ENCODE measurements around the gene ELL.

The ELL gene

DNA sequence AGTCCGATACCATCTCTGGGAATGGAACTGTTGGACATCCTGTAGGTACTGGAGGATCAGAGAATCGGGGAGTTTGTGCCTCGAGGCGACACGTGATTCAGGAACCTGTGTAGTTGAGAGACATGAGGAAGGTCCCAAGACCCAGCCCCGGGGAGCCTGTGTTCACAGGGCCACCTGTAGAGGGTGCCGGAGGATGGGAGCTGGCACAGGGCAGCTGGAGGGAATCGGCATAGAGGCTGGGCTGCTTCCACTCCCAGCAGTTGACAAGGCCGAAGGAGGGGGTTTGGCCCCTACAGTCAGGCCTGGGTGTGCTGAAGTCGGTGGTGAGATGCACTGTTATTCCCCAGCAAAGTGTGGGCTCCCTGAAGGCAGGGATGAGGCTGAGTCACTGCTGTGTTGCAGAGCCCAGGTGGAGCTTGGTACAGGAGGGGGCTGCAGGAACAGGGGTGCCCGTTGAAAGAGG is 81.4 kb downstream of the ELL start:
- H3K4me3 ChIP-seq (ENCODE audit: low read length) = no peak overlapping the region
- no peak for DNase-seq (ENCODE audit: low read depth, low spot score)

DNA sequence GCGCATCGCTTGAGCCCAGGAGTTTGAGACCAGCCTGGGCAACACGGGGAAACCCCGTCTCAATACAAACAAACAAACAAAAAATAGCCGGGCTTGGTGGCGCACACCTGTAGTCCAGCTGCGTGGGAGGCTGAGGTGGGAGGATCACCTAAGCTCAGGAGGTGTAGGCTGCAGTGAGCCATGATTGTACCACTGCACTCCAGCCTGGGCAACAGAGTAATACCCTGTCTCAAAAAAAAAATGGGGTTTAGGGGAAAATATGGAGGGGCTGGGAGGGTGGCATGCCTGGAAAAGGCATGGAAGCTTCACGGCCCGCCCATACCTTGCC is 82.0 kb downstream of the ELL start:
- no peak overlapping the region for H3K4me3 ChIP-seq (ENCODE audit: low read length)
- no peak for DNase-seq (ENCODE audit: low read depth, low spot score)

DNA sequence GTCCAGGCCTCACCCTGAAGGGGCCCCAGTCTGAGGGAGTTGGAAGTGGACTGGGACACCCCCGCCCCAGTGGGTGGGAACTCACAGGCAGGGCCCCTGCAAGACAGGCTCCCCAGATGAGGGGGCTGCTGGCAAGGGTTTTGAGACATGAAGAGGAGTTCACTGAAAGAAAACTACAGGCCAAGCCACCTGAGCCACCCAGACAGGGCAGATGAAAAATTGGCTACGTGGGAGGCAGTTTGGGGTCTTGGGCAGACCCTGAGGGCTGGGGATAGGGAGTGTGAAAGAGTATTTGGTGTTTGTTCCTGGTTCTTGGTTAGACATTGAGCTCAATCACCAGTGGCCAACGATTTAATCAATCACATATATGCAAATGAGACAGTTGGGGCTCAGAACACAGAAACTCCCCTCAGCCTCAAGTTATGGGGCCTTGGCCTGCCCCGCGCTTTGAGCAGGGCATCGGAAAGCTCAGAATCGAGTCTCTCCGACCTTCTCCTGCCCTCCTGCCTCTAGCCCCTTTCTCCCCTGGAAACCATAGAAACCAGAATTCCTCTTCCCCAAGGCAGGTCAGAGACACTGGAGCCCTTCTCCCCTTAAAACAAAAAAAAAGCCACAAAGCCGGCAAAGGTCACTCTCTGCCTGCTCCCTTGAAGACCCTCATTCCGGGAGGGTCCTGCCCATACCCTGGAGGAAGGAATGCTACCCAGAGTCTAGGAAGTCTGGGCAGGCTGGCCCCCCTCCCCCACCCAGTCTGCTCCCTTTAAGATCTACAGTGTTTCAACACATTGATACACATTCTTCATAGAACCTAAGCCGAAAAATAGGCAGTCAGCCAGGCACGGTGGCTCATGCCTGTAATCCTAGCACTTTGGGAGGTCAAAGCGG is 82.6 kb downstream of the ELL start:
- H3K4me3 ChIP-seq (ENCODE audit: low read length) = no peak overlapping the region
- no peak for DNase-seq (ENCODE audit: low read depth, low spot score)

DNA sequence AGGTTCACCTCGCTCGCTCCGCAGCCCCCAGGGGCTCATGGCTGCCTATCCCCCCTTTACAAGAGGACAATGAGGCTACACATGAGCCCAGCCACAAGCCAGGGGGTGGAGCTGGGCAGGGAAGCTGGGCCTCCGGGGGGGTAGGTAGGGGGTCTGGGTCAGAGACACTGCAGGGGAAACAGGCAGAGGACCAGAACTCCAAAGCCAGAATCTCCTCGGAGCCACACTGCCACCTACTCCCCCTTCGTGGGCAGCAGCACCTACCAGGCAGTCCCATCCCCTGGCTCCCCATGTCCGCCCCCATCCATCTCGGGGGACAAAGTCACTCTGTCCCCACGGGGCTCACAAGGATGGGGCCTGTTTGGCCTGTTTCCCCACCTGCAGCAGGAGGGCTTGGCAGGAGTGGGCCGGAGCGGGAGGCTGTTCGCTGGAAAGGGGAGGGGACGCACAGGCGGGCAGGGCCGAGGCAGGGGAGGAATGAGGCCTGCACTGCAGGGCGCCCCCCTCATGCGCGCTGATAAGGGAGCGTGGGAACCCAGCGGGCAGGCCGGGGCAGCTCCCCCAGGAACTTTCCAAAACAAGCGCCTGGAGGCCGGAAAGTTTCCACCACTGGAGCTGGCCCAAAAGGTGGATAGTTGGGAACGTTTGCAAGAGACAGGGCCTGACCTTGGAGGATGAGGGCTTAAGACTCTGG is 83.4 kb downstream of the ELL start:
- DNase-seq (ENCODE audit: low read depth, low spot score) = no peak
- no peak overlapping the region for H3K4me3 ChIP-seq (ENCODE audit: low read length)

DNA sequence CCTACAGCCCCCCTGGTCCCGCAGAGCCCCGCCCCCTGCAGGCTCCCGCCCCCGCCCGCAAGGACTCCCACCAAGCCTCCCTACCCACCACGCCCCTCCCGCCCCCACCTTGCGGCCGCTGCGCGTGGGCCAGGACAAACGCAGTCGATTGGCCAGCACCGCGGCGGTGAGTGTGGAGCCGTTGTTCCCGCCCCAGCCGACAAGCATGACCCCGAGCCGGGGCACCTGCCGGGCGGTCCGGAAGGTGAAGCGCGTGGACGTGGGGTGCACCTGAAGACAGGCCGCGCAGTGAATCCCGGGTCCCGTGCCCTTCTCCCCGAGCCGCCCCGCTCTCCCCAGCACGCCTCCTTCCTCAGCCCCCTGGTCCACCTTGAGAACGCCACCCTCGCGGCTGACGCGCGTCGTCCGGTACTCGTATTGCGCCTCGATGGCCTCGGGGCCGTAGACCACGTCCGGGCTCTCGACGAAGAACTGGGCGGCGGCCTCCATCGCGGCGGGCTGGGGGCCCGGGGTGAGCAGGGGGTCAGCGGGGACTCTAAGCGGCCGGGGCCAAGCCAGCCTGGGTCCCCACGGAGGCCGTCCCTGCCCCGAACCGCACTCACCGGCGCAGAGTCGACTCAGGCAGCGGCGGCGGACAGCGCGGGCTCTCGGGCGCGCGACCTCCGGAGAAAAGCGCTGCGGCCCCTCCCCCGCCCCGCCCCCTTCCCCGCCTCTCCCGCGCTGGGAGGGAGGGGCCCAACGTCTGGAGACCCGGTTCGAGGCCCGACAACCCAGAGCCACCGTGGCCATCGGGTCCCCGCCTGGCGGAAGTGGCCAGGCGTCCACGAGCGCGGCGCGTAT is 84.2 kb downstream of the ELL start, which contains the start of gene ISYNA1:
Gene ISYNA1, minus strand, starts transcription at position 643 of the 840 bp plus-strand sequence. Its CDS starts 154 bp downstream, at position 489.
- peak within 1 kb of the TSS; percentile 54 for H3K4me3 ChIP-seq (ENCODE audit: low read length)
- DNase-seq (ENCODE audit: low read depth, low spot score) = no peak

DNA sequence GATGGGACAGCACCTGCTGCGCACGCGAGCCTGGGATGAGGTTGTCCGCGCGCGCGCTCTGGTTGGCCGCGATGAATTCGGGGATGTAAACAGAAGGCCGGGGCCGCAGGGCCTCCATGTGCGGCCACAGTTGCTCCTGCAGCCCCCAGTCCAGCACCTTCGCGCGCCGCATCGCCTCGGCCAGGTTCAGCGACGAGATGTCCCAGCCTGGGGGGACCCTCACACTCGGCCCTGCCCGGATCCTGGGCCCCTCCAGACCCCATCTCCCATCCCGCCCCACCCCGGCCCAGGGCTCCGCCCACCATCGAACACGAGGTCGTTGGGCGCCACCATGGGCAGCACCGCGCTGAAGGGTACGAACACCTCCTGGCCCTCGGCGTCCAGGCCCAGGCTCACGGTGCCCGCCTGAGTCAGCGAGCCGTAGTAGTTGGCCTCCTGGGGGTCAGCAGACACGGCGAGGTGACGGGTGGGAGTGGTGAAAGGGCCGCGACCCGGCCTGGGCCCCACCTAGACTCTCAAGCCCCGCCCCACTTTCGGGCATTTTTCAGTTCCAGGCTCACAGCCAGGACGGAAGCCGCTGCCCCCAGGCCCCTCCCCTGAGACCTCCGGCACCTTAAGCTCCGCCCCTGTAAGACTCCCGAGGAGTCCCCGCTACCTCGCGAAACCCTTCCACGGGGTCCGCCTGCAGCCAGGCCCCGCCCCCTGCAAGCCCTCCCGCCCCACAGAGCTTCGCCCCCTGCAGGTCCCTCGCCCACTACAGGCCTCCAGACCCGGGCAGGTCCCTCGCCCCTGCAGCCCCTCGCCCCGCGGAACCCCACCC is 85.0 kb downstream of the ELL start:
- DNase-seq (ENCODE audit: low read depth, low spot score) = peak; percentile 79
- H3K4me3 ChIP-seq (ENCODE audit: low read length) = peak overlapping the region; percentile 54

DNA sequence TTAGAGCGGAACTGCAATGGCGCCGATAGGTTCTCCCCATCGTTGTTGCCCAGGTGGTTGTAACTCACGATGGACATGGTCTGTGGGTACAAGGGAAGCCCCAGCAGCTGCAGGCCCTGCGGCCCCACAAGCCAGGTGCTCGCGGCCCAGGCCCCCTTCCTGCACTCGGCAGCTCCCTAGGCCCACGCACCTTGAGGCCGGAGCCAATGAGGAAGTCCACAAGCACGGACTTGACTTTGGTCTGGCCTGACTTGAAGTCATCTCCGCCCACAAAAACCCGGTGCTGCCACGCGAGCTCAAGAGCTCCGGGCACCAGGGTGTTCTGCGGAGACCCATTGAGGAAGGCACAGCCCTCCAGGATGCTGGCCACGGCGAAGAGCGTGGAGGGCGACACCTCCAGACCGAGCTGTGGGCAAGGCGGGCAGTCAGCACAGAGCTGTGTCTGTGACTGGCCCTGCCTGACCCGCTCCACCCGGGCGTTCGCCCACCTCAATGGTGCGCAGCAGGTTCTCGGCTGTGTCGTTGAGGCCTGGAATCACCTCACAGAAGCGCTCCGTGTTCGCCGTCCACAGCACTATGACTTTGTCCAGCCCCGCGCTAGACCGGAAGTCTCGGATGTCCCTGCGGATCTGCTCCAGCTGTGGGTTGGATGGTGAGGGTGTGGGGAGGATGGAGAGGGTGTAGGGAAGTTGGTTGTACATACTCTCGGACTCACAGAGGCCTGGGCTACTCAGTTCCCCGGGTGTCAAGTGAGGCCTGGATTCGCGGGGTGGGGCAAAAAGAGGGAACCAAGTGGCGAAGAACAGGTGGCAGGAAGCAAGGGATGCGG is 85.8 kb downstream of the ELL start:
- DNase-seq (ENCODE audit: low read depth, low spot score) = no peak
- peak overlapping the region; percentile 54; the same call in 1 of the 2 replicates for H3K4me3 ChIP-seq (ENCODE audit: low read length)

DNA sequence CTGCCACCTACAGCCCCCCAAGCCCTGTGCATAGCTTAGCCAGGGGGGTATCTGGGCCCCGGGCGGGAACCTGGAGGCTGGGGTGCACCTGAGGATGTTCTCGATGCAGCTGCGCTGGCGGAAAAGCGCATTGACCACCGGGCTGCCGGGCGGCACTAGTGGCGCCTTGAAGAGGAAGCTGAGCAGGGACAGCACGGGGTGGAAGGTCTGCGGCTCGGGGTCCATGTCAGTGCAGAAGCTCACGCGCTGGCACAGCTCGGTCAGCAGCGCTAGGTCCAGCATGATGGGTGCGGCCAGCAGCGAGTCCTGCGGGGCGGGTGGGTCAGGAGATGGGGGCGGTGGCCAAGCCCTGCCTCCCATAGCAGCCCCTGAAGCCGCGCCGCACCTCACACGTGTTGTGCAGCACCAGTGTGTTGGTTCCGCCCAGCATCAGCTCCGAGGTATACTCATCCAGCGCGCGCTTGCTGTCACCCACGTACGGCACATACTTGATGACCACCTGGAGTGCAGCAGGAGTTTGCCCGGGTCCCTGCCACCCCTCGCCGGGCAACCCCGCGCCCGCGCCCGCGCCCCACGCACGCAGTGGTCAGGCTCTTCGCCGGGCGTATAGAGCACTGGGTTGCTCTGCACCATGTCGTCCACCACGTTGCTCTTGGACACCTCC is 86.6 kb downstream of the ELL start:
- DNase-seq (ENCODE audit: low read depth, low spot score) = no peak
- no peak overlapping the region for H3K4me3 ChIP-seq (ENCODE audit: low read length)

DNA sequence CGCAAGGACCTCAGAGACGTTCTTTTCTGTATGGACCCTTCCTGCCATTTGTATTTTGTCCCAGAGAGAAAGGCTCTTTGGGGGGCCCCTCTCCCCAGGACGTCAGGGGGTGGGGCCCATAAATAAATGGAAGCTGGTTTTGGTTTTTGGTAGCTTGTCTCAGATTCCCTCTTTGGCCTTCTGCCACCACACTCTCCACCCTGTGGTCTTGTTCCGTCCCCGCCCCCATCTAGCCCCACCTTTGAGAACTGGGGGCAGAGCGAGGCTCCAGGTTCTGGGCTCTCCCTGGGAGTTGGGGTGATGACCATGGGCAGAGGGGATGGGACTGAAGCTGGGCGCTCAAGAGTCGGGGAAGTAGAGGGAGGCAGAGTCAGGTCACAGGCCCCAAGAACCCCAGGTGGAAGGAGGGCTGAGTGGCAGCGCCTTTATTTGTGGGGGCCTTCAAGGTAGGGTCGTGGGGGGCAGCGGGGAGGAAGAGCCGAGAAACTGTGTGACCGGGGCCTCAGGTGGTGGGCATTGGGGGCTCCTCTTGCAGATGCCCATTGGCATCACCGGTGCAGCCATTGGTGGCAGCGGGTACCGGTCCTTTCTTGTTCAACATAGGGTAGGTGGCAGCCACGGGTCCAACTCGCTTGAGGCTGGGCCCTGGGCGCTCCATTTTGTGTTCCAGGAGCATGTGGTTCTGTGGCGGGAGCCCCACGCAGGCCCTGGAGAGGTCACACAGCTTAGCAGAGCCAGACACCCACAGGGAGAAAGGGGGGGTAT is 87.3 kb downstream of the ELL start:
- no peak for DNase-seq (ENCODE audit: low read depth, low spot score)
- no peak overlapping the region for H3K4me3 ChIP-seq (ENCODE audit: low read length)

DNA sequence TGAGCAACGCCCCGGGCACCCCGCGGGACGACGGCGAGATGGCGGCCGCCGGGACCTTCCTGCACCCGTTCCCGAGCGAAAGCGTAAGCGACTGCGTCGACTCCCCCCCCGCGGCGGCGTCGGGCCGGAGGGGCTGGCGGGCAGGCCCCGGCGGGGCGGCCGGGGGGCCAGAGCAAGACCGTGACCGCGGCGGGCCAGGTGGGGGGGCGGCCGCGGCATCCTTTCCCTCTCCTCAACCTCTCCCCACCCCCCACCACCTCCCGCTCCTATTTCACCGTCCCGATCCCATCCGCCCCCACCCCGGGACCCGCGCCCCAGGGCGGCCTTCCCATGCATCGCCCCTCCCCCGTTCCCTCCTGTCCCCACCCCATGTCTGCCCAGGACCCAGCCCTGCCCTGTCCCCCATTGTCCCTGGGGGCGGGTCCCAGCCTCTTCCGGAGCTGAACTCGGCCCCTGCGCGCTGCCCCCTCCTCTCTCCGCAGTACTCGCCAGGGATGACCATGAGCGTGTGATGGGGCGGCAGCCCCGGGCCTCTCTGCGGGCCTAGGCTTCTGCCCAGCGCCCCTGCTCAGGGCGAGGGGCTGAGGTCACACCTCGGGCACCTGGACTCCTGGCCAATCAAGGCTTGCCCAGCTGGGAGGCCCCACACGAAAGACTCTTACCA is 88.0 kb downstream of the ELL start:
- H3K4me3 ChIP-seq (ENCODE audit: low read length) = no peak overlapping the region
- DNase-seq (ENCODE audit: low read depth, low spot score) = no peak

DNA sequence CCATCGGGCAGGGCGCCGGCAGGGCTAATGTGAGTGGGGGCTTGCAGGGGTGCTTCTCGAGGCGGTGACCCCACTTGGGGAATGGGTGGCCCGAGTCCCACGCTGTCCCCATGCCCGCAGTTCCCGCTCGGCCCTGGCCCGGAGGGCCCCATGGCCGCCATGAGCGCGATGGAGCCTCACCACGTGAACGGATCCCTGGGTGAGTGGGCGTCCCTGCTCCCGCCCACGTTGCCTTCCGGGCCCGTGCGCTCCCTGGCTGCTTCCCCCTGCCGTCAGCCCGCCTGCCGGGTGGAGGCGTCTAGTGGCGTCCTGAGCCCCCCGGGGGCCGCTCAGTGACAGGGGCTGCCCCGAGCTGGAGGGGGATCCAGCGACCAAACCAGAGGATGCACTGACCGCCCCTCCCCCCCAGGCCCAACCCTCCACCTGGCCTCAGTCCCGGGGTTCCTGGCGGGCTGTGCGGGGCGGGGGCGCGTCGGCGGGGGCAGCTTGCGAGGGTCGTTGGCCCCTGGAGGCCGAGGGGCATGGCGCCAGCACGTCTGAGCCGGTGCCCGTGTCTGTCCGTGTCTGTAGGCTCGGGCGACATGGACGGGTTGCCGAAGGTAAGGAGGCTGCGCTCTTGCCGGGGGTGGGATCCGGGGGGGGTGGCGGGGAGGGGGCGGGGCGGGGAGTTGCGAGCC is 88.7 kb downstream of the ELL start:
- DNase-seq (ENCODE audit: low read depth, low spot score) = no peak

DNA sequence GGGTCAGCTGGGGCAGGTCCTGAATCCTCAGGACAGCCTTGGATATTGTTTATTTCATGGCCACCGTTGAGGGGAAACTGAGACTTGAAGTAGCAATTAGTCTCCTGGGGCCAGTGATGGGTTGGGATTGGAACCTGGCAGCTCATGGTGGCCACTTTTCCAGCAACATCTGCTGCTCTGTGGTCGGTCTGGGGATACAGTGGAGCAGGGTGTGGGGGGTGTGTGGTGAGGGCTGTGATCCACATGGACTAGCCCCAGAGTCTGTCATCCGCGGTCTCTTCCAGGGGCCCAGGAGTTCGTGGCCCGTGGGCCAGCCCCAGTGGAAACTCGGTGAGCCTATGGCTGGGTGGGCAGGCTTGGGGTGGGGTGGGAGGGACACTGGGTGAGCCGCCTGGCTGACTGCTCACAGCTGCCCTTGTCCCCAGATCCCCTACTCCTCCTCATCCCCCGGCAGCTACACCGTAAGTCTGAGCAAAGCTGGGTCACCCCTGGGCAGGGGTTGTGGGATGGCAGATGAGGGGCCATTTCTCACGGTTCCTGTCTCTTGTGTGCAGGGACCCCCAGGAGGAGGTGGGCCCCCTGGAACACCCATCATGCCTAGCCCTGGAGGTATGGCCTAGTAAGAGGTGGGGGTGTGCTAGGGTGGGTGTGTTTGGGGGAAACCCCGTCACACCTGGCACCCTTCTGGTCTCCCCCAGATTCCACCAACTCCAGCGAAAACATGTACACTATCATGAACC is 89.4 kb downstream of the ELL start:
- no peak for DNase-seq (ENCODE audit: low read depth, low spot score)
- H3K4me3 ChIP-seq (ENCODE audit: low read length) = no peak overlapping the region

More for the DNA sequence above, 88.7 kb downstream of the ELL start:
- no peak overlapping the region for H3K4me3 ChIP-seq (ENCODE audit: low read length)

DNA sequence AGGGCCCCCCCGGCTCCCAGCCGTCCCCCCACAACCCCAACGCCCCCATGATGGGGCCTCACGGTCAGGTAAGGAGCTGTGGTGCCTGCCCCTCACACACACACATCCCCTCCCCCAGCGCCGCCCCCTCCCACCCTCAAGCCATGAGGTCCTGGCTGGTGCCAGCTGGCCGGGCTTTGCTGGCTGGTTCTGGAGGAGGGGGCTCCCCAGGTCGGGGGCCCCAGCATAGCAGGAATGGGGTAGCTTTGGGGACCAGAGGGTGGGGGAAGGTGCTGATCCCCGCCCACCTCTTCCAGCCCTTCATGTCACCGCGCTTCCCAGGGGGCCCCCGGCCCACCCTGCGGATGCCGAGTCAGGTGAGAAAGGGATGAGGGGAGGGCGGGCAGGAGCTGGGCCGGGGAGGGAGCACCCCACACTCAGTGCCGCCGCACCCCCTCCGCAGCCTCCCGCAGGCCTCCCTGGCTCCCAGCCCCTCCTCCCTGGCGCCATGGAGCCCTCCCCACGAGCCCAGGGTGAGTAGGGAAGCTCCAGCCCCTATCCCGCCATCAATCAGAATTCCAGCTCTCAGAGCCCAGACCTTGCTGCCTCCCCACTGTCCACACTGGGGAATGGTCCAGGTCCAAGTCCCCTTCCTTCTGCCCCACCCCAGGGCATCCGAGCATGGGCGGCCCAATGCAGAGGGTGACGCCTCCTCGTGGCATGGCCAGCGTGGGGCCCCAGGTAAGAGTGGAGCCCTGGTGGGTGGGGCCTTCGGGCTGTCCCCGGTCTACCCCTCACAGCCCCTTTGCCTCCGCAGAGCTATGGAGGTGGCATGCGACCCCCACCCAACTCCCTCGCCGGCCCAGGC is 90.3 kb downstream of the ELL start:
- no peak for DNase-seq (ENCODE audit: low read depth, low spot score)

DNA sequence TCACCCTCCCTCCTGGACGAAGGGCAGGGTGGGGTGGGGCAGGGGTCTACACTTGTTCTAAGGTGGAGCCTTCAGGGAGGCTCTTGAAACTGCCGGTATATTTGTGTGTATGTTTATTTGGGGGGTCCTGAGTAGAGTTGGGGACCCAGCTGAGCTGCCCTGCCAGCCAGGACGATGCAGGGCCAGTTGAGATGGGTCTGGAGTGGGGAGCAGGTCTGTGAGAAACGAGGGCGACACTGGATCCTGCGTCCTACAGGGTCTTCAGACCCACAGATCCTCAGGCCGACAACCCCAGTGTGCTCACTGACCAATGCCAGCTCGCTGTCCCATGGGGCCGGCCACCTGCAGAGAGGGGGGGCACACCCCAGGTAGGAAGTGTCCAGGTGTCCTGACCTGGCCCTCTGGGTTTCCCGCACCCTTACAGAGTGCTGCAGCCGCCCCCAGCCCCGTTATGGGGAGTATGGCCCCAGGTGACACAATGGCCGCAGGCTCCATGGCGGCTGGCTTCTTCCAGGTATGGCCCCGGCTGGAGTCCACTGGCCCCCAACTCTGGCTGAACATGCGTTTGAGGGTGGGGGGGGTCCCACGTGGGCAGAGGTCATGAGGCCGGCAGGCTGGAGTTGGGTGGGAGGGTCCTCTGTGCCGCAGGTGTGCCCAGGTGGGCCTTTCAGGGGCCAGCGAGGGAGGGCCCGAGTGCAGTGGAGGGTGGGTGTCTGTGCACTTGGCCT is 91.3 kb downstream of the ELL start:
- no peak for DNase-seq (ENCODE audit: low read depth, low spot score)
- H3K4me3 ChIP-seq (ENCODE audit: low read length) = no peak overlapping the region

More for the DNA sequence above, 90.3 kb downstream of the ELL start:
- no peak overlapping the region for H3K4me3 ChIP-seq (ENCODE audit: low read length)

Data from Jurkat, Clone E6-1 (cell line).